GM18951 (cell line): ENCODE measurements around the gene GATC.
A peak's percentile ranks its signal among the peaks of the same experiment; 100 is the strongest.

Source experiments
- POLR2A ChIP-seq: IDR thresholded peaks from 4 replicates; pipeline ENCODE4 v1.6.1; 2011; ENCODE audit warnings: mild to moderate bottlenecking; ENCODE audit not compliant: insufficient read length, insufficient read depth; ENCODE audit errors: extremely low read depth
- in situ Hi-C: fragments of 300-500 bp; cut with MboI; formaldehyde crosslinking; loops from one replicate; pipeline ENCODE4 v1.12.0; 2022; ENCODE audit warnings: low sequenced_read_pairs, mixed read lengths, inconsistent platforms; ENCODE audit not compliant: unreplicated experiment

GATC gene

GRCh38 chr12:120488057-120488640 is 41.9 kb downstream of the GATC start:
- in situ Hi-C loops, result no loop called here

GRCh38 chr12:120489018-120489417 is 42.8 kb downstream of the GATC start:
- no peak for TF ChIP-seq POLR2A
- in situ Hi-C loops, result no loop called here

More at GRCh38 chr12:120488057-120488640, 41.9 kb downstream of the GATC start:
- TF ChIP-seq POLR2A, result no peak

GRCh38 chr12:120490325-120490724 is 44.1 kb downstream of the GATC start:
- in situ Hi-C loops, result no loop called here
- no peak for TF ChIP-seq POLR2A

GRCh38 chr12:120490833-120491512 is 44.7 kb downstream of the GATC start:
- in situ Hi-C loops, result no loop called here
- no peak for TF ChIP-seq POLR2A

- TF ChIP-seq POLR2A, result no peak
- in situ Hi-C loops, result no loop called here
Observed at GRCh38 chr12:120495186-120495730, 49.0 kb downstream of the GATC start.

GRCh38 chr12:120495731-120496412 is 49.6 kb downstream of the GATC start, which contains the start of gene DYNLL1:
Gene DYNLL1 (plus strand): TSS chr12:120496113. CDS start chr12:120496422, 309 bp downstream.
- peak; percentile 98 for TF ChIP-seq POLR2A
- in situ Hi-C loops, result no loop called here

- in situ Hi-C loops, result no loop called here
- no peak for TF ChIP-seq POLR2A
Observed at GRCh38 chr12:120496413-120497340, 50.4 kb downstream of the GATC start.

GRCh38 chr12:120497524-120498150 is 51.4 kb downstream of the GATC start:
- no peak for TF ChIP-seq POLR2A
- in situ Hi-C loops, result no loop called here

GRCh38 chr12:120498870-120499515 is 52.7 kb downstream of the GATC start:
- no peak for TF ChIP-seq POLR2A

GRCh38 chr12:120500581-120500980 is 54.3 kb downstream of the GATC start:
- in situ Hi-C loops, result no loop called here

More at GRCh38 chr12:120498870-120499515, 52.7 kb downstream of the GATC start:
- in situ Hi-C loops, result no loop called here

GRCh38 chr12:120504587-120504986 is 58.3 kb downstream of the GATC start:
- TF ChIP-seq POLR2A, result no peak
- in situ Hi-C loops, result no loop called here

More at GRCh38 chr12:120500581-120500980, 54.3 kb downstream of the GATC start:
- TF ChIP-seq POLR2A, result no peak

- no peak for TF ChIP-seq POLR2A
- in situ Hi-C loops, result no loop called here
Observed at GRCh38 chr12:120508537-120508936, 62.3 kb downstream of the GATC start.
